PC-3 (cell line): ENCODE data around the gene CHKB.

Source experiments
- EZH2 ChIP-seq: fragments of 300-600 bp; sonication (generic); IDR thresholded peaks from one replicate; pipeline ENCODE4 v1.6.1; 2017; ENCODE audit warnings: antibody characterized with exemption, mild to moderate bottlenecking, low read length; ENCODE audit not compliant: unreplicated experiment
- EZH2phosphoT487 ChIP-seq: fragments of 300-600 bp; sonication (generic); IDR thresholded peaks from 2 replicates; pipeline ENCODE4 v1.6.1; 2018; ENCODE audit warnings: mild to moderate bottlenecking, antibody characterized with exemption, low read length, borderline replicate concordance

- no peak for TF ChIP-seq EZH2
- TF ChIP-seq EZH2phosphoT487: no peak
These were observed 13.6 kb downstream of the CHKB start for GRCh38 chr22:50569041-50569459.
